GM18909 (cell line): Measurements from ENCODE around the gene PKP2.

Experiments used
- ATAC-seq: cut with Tn5 transposase; IDR thresholded peaks from one replicate; pipeline ENCODE4 v1.9.1; 2021; ENCODE audit warnings: mild to moderate bottlenecking; ENCODE audit not compliant: unreplicated experiment, poor library complexity

The PKP2 gene

DNA sequence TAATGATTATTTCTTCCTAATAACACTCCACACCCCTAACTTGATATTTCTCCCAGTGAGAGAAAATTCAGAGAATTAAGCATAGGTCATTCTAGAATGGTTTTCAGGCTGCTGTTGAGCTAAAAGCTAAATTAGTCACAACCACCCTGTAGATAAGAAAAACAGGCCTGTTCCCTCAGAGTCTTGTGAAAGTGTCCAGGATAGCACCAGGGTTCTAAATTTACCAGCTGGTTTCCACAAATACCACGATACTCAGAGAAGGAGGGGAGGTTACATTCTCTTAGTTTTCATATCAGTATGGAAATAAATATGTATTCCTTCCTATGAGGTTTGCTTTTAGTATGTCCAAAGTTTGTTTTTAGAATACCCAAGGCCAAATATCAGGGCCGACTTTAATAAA lies 74.9 kb downstream of the PKP2 start:
- no peak for ATAC-seq

DNA sequence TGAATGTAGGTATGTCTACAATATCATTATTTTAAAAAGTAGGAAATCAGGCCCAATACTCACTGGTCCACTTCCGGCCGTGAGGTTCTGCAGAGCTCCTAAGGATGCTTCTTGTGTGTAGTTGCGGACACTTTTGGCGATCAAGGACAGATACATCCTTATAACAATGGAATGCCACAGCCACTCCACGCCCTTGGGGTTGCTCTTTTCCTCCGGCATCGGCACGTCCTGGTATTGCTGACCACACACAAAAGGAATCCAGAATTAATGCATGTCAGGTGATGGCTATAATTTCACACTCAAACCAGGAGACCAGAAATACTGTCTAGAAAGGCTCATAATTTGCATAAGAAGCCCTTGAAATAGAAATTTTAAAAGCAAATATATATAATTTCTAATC lies 75.3 kb downstream of the PKP2 start:
- no peak for ATAC-seq

DNA sequence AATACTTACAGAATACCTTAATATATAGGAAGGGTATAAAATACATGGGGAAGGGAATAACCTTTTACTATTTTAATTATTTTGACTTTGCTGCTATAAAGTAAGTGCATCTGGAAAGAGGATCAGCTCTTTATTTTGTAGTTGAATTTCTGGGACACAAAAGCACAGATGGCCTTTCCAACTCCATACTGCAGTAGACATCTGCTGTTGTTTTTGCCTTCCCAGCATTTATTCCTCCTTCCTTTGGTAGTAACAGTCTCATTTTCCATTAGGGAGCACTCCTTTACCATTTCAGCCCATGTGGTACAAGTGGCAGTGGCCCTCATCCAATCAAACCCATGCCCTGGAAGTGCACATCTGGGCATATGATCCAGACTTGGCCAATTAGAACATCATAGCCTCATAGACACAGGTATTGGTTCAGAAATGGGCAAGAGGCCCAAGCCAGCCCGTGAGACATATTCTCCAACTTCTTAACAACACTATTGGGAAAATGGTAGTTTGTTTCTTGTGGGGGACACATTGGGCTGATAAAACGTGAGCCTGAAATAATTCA lies 76.1 kb downstream of the PKP2 start:
- ATAC-seq: no peak

DNA sequence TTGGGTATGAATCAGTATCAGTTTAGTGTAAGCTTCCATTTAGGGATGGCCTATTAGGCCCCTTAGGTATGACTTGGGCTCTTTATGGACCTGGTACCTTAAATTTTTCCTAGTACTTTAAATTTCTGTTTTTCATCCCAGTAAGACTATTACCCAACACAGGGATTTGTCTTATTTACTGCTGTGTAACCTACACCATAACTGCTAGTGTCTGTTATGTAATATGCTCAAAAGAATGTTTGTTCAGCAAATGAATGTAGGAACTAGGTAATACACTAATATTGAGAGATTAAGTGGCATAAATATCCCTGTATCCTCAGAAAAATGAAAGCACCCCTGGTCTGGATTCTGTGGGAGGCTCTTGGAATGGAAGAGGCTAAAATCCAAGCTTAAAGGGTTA lies 77.2 kb downstream of the PKP2 start:
- no peak for ATAC-seq

DNA sequence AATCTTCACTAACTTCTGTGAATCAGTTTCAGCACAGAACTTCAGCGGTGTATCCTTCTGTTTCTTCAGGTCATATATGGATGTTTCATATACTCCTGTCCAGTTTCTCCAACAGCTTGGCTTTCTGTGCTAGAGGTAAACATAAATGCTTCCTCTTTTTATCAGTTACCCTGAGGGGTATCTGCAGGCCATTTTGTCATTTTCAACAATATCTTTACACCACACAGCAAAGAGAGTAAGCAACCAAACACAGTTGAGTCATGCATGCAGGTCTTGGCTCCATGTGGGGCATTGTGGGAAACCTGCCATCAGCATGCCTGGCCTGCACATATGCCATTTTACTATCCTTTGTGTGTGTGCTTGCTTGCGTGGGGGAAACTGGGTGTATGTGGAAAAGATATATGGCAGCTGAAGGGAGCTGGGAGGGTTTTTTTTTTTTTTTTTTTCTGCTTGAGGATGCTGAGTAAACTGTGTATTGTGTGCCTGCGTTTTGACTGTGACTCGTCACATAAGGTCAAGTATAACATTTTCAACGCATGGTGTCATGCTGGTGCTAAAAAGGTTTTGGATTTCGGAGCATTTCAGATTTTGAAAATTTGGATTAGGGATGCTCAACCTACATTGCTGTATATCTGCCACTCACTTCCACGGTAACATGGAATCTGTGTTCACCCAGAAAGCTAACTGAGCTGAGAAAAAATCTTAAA lies 84.7 kb downstream of the PKP2 start:
- ATAC-seq: no peak

DNA sequence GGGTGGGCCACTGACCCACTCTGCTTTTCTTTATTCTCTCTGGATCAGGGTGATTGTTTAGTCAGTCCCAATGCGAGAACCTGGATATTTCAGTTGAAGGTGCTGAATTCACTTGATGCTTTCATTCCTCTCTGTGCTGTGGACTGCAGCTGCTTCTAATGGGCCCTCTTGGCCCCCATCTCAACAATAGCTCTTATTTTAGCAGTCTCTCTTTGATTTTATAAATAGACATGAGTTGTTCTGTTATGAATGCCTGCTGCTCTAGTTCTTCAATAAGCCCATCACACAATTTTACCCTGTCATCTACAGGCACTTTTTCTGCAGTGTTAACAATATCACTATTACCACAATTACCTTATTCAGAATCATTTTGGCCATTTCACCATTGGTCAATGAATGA lies 86.7 kb downstream of the PKP2 start:
- no peak for ATAC-seq

DNA sequence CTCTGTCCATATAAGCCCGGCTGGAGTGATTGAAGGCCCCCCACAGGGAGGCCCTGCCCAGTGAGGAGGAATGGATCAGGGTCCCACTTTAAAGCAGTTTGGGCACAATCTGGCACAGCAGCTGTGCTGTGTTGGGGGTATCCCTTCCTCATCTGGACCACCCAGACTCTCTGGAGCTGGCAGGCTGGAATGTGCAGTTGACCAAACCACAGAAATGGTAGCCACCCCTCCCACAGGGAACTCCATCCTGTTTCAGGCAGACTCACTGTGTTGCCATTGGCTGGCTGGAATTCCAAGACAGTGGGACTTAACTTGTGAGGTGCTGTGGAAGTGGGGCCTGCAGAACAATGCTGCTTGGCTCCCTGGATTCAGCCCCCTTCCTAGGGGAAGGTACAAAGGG lies 87.4 kb downstream of the PKP2 start:
- no peak for ATAC-seq

DNA sequence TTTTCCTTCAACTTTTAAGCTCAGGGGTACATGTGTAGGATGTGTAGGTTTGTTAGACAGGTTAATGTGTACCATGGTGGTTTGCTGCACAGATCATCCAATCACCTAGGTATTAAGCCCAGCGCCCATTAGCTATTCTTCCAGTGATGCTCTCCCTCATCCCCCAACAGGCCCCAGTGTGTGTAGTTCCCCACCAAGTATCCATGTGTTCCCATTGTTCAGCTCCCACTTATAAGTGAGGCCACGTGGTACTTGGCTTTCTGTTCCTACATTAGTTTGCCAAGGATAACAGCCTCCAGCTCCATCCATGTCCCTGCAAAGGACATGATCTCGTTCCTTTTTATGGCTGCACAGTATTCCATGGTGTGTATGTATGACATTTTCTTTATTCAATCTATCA lies 92.3 kb downstream of the PKP2 start:
- ATAC-seq: no peak

DNA sequence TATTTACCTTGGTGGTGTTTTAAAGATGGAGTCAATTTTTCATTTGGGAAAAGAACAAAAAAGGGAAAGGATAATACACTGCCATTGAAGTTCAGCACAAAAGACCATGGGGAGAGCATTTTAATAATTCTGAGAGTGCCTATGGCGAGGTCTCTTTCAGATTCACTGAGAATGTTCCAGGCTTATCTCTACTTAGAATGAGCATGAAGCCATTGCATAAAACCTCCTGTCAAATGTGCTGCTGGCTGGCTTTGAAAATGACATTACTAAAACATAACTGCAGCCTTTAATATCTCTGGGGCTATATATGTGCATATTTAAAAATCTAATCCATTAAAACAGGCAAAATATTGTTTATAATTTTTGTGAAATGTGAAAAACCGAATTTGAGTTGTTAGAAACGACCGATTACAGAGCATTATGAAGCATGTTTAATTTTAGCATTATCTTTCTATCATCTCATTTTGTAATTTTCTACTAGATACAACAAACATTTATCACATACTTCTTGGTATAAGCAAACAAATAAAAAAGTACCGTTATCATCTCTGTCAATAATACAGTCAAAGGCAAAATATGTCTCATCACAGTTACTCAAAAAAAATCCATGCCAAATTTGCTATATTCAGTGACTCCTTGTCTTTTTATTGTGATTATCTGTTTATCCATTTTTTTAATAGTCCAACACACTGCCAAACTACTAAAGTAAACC lies 95.2 kb downstream of the PKP2 start:
- ATAC-seq: no peak

DNA sequence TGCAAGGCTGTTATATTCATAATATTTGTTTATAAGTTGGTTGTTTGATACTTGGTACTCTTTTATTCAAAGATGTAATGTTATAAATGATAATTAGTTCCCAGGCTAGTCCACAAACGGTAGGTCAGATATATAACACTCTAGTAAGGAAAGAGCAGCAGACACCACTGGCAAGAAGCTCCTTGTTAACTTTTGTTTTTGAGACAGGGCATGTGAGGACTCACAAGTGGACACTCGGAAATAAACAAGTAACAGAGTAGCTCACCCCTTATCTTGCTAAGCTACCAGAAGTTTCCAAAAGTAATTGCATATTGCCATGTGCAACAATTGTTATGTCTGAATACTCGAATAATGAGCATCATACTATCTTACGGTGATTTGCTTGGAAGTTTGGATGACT lies 102.3 kb downstream of the PKP2 start:
- ATAC-seq: no peak

DNA sequence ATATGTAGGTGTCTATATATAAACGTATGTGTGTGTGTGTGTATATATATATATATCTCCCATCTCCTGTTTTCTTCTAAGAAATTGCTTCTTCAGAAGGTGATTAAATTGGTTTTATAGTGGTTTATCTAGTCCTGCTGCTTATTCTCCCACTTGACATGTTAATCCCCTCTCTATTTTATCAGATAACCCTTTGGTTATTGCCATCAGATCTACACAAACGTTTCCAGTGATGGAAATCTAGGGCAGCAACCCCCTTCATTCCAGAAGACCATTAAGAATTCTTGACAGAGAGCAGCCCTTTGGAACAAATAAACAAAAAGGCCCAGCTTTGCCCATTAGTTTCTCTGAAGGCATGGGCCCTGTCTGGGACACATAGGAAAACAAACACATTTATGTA lies 106.7 kb downstream of the PKP2 start:
- no peak for ATAC-seq

DNA sequence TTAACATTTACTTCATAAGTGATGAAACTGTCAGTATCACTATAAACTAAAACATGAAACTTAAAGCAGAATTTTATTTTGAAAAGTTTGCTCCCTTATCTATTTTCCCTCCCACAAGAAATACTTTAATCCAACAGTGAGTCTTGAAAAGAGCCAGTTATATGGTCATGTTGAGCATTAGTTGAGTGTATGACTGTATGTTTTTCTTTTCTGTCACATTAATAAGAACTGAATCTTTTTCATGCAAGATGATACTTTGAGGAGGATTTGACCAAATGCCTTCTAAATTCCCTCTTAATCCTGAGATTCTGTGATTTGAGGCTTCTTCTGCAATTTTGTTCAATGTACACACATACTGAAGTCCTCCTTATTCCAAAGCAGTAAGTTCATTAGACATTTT lies 107.1 kb downstream of the PKP2 start:
- no peak for ATAC-seq

DNA sequence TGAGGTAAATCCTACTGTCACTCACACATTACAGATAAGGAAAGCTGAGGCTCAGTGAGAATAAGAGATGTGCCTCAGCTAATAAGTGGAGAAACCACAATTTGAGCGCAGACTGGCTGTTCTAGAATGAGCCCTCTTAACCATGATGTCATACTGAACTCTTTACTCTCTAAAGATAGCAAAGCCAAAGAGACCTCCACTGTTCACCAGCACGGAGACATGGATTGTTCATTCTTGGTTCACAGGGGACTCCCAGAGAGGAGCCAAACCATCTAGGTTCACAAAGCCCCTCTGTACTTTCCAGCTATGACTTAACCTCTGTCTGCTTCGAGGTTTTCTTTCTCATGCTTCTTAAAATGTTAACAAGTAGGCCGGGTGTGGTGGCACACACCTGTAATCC lies 108.2 kb downstream of the PKP2 start:
- no peak for ATAC-seq

DNA sequence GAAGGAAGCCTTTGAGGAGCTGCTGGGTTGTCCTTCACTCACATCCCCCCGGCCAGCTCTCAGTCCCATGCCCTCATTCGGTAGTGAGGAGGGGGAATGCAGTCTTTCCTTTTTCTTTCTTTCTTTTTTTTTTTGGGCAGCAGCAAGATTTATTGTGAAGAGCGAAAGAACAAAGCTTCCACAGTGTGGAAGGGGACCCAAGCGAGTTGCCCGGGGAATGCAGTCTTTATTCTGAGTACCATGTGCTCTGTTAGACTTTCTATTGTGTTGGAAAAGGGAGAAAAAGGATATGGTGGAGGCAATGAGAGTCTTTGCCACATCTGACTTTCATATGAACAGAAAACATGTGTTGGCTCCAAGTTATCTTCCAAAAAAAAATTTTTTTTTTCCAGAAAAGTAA lies 111.0 kb downstream of the PKP2 start:
- no peak for ATAC-seq

DNA sequence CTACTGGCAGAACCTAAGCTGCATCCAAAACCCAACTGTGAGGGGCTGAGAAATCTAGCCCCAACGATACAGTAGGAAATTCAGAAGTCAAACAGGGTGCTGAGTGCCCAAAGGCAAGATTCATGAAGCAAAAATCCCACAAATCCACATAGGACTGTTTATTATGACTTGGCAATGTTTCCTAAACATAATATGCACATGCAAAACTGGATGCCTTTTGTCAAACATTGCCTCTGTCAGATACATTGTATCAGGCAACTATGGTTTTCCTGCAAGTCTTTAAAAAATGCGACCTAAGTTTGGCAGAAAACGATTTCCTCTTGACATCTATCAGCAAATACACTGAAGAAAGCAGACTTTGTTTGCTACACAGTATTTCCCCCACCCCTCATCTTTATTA lies 113.5 kb downstream of the PKP2 start:
- ATAC-seq: no peak

DNA sequence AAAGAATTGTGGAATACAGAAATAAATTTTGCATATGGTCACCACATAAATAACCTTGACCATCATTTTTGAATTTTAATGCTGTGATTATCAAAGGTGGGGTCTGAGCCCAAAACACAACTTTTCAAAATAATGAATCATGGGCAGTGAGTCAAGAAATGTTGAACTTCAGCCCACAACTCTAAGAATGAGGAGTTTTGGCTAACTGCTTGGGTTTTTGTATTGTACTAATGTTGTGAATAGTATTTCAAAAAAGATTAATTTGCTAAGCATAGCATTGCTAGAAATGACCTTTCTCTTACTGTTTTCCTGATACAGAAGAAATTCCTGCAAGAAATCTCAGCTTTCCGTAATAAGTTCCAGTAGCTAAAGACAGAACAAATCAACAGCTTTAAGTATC lies 116.5 kb downstream of the PKP2 start:
- no peak for ATAC-seq

DNA sequence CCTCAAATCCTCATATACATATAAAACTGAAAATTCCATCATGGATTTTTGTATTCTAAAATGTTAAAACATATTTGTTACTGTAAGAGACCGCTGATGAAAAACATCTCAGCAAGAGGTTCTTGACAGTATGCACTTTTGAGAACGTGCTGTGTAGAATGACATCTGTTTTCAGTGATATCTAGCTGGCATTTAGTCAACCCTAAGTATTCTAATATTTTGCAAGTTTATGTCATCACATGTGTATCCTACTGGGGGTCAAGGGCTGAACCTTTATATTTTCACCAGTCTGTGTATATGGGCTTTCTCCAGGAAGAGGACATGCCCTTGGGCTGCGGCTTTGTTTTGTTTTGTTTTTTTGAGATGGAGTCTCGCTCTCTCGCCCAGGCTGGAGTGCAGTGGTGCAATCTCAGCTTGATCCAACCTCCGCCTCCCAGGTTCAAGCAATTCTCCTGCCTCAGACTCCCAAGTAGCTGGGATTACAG lies 118.8 kb downstream of the PKP2 start:
- ATAC-seq: no peak

DNA sequence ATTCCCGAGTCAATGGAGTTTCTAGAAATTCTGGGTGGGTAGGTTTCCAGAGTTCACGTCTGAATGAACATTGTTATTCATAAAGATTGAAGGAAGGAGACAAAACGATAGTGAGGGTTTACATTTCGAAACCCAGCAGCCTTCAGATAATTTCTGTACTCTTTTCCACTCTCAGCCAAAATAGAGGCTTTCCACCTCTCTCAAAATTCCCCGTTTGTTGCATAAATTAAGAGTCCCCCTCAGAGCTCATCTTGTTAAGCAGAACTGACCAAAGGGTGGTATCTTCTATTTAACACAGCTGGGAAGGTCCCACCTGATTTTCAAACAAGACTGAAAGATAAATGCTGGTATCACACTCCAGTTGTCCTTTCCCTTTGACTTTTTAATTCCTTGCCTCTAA lies 119.4 kb downstream of the PKP2 start:
- ATAC-seq: no peak

DNA sequence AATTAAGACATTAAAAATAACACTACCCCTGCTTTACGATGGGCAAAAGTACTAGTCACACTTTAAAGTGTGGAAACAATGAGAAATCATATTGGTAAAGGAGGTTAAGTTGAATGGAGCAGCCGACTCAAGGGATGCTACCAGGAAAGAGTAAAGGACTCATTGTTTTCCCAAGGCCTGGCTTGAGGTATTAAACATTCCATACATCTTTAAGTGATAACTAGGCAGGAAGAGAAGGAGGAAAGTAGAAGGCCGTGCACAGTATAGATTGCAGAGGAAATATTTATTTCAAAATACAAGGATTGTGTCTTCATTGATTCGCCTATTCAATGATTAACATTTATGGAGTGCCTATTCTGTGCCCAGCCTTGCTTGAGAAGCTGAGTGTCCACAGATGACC lies 120.3 kb downstream of the PKP2 start:
- ATAC-seq: no peak

DNA sequence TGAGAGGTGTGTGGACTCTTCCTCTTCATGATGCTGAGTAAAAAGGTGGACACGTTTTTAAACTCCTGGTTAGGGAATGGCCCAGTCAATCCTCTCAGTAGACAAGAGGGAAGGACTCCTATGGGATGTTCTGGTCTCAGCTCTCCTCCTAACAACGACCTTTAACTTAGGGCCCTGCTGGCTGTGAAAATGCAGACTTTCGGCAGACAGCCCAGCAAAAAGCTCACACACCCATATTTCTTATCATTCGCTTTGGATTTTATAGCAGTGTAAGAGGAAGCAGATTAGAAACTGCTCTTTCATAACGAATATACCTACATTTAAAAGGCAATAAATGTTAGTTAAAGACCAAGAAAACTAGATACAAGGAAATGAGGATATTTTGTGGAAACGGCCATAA lies 122.9 kb downstream of the PKP2 start:
- no peak for ATAC-seq

DNA sequence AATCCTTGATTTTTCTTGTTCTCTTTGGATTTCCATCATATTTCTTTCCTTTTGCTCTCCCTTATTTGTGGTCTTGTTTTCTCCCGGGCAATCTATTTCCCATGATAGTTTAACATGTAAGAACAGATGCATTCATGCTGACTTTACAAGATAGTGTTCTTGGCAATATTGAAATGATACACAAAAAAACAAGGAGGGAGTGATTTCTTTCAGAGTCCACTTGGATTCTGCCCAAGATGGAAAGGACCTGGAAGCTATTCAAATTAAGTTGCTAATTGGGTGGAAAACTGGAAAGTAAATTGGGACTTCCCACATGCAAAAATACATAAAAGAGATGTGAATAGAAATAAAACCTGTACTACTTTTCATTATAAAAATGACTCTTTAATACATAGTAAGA lies 126.4 kb downstream of the PKP2 start:
- no peak for ATAC-seq

DNA sequence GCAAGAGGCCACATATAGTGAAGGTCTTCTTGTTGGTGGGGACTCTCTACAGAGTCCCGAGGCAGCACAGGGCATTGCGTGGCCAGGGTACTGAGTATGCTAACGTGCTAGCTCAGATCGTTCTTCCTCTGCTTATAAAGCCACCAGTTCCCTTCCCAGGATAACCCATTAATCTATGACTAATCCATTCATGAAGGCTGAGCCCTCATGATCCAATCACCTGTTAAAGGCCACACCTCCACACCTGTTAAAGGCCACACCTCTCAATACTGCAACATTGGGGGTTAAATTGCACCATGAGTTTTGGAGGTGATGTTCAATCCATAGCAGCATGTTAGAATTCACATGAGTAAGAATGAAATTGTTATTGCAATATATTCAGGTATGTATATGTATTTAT lies 128.1 kb downstream of the PKP2 start:
- ATAC-seq: no peak
